Measurements from ENCODE around the gene KIAA0232. TPM values are rescaled to one million over a fixed set of nuclear protein-coding genes. Genes with fewer than 3 reads are reported as not detected.

The KIAA0232 gene
- total RNA-seq, 4 donors from 2014 or later: 39.4 to 66.6 (median 47.1) TPM

DNA sequence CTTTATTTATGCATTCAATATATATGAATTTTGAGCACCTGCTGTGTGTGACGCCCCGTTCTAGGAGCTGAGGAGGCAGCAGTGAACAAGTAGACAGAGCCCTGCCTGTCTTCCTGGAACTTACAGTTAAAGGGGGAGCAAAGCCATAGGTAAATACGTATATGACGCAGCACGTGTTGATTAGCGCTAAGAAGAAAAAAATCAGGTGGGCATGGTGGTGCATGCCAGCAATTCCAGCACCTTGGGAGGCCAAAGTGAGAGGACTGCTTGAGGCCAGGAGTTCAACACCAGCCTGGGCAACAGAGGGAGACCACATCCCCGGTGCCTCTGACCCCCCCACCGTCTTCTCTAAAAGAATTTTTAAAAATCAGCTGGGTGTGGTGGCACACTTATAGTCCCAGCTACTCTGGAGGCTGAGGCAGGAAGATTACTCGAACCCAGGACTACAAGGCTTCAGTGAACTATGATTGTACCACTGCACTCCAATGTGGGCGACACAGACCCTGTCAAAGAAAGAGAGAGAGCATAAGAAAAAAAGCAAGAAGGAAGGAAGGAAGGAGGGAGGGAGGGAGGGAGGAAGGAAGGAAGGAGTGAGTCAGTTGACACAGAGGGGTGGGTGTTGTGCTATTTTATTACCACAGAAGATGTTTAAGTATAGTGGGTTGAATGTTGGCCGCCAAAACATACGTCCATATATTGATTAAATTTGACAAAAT is 5.4 kb upstream of the KIAA0232 start:
- Histone ChIP-seq H3K4me3 (no peak overlapping the region), H3K9me3 (no peaks in the 10 kb centered on the region), H3K27me3 (peaks cover 7% of the 10 kb centered on the region), H3K4me1 (peaks cover 0 to 21% (median 0%) of the 10 kb centered on the region in 3 donors), H3K36me3 (no peaks in the 10 kb centered on the region), H3K27ac (no peak overlapping the region)
- WGBS, 2 donors (ENCODE audit: low coverage in 1 of 2): 68 to 69% methylated on average over 8 of the region's 12 CpGs
- TF ChIP-seq POLR2AphosphoS5 (IDR thresholded peaks at IDR 0.05) (no peak), EP300 (IDR thresholded peaks at IDR 0.05) (no peak), POLR2A (IDR thresholded peaks at IDR 0.05) (no peak)
- TF ChIP-seq, protein P1, sequence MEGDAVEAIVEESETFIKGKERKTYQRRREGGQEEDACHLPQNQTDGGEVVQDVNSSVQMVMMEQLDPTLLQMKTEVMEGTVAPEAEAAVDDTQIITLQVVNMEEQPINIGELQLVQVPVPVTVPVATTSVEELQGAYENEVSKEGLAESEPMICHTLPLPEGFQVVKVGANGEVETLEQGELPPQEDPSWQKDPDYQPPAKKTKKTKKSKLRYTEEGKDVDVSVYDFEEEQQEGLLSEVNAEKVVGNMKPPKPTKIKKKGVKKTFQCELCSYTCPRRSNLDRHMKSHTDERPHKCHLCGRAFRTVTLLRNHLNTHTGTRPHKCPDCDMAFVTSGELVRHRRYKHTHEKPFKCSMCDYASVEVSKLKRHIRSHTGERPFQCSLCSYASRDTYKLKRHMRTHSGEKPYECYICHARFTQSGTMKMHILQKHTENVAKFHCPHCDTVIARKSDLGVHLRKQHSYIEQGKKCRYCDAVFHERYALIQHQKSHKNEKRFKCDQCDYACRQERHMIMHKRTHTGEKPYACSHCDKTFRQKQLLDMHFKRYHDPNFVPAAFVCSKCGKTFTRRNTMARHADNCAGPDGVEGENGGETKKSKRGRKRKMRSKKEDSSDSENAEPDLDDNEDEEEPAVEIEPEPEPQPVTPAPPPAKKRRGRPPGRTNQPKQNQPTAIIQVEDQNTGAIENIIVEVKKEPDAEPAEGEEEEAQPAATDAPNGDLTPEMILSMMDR (IDR thresholded peaks at IDR 0.05): no peak
- no peak for ATAC-seq

DNA sequence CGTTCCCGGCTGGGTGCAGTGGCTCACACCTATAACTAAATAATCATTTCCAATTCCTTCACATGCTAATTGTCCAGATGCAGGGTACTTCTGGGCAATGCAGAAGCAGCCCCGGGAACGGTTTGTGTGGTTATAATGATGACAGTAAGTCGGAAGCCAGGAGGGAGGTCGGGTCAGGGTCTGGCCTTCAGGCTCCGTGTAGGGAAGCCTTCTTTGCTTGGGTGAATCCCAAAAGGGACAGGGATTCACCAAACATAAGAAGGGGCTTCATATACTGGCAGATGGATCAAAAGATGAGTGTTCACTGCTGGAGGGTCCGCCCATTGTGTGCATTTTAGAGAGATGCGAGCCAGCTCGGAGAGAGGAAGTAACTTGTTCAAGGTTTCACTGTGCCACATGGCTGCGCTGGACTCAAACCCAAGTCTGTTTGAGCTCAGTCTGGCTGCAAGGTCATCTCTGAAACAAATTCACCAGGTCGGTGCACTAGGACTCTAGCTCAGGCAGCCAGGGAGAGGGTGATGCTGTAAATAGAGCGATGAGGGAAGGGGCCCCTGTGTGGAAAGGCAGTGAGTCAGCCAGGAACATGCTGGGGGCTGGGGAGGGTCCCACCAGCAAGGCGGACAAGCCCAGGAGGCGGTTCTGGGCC is 4.8 kb upstream of the KIAA0232 start:
- Histone ChIP-seq H3K36me3 (no peaks in the 10 kb centered on the region), H3K4me1 (peaks cover 0 to 14% (median 0%) of the 10 kb centered on the region in 3 donors), H3K27ac (no peak overlapping the region), H3K27me3 (peaks cover 7% of the 10 kb centered on the region), H3K4me3 (no peak overlapping the region), H3K9me3 (no peaks in the 10 kb centered on the region)
- WGBS, 2 donors (ENCODE audit: low coverage in 1 of 2): 63 to 85% methylated on average over 10 to 14 of the region's 15 CpGs
- ATAC-seq: no peak
- TF ChIP-seq POLR2A (IDR thresholded peaks at IDR 0.05) (no peak), EP300 (IDR thresholded peaks at IDR 0.05) (no peak), POLR2AphosphoS5 (IDR thresholded peaks at IDR 0.05) (no peak)
- TF ChIP-seq, protein P1 (IDR thresholded peaks at IDR 0.05): no peak

DNA sequence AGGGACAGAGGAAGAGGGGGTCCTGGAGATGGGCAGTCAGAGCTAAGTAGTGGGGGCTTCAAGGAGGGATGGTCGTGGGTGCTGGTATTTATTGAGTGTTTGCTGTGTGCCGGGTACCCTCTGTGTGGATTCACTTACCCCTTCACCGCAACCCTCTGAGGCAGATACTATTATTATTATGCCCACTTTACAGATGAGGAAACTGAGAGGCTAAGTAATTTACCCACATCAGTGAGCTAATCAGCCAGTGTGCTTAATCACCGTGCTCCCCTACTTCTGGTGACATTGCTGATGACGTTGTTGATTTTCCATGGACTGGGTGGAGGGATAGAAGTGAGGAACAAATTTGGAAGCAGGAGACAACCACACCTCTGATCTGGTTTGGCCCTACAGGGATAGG is 4.1 kb upstream of the KIAA0232 start:
- TF ChIP-seq POLR2AphosphoS5 (IDR thresholded peaks at IDR 0.05): no peak
- TF ChIP-seq EP300 (IDR thresholded peaks at IDR 0.05): no peak
- TF ChIP-seq, protein P1 (IDR thresholded peaks at IDR 0.05): no peak
- TF ChIP-seq POLR2A (IDR thresholded peaks at IDR 0.05): no peak
- ATAC-seq: no peak
- WGBS, 2 donors (ENCODE audit: low coverage in 1 of 2): 91 to 92% methylated on average over 4 to 5 of the region's 5 CpGs
- Histone ChIP-seq H3K4me1 (peaks cover 0 to 8% (median 0%) of the 10 kb centered on the region in 3 donors), H3K27ac (no peak overlapping the region), H3K36me3 (no peaks in the 10 kb centered on the region), H3K27me3 (peaks cover 7% of the 10 kb centered on the region), H3K4me3 (no peak overlapping the region), H3K9me3 (no peaks in the 10 kb centered on the region)

DNA sequence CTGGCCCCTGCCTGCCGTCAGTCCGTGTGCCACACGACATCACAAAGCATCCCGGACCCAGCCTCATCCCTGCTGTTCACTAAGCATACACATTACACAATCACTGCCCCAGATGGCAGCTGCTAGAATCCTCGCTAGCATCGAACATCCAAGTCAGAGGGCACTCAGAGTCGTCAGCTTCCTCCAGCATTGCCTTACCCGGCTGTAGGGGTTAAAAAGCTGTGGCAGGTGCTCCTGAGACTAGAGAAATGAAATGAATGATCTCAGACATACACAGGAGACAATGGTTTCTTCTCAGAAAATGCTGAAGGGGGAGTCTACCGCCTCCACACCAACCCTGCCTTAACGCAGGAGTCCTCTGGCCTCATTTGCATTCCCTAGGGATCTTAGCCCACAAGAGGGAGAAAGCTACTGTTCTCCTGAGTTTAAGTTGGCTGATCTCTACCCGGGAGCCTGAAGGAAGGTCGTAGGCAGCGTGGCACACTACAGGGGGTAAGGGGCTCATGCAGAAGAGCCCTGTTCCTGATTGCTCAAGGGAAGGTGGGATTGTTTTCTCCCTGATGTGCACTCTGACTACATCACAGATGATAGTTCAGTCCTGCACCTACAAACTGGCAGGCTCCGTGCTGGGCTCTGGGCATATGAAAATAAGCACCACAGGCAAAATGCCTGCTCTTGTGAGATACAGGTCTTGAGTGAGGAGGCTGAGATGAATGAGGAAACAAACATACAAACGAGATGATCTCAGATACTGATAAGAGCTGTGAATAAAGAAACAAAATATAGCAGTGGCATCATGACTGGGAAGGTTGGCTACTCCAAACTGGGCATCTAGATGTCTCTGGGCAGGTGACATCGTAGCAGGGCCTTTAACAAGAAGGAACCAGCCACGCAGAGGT is 2.6 kb upstream of the KIAA0232 start:
- Histone ChIP-seq H3K36me3 (no peaks in the 10 kb centered on the region), H3K4me1 (peaks cover 0 to 21% (median 4%) of the 10 kb centered on the region in 3 donors), H3K27ac (no peak overlapping the region), H3K9me3 (no peaks in the 10 kb centered on the region), H3K4me3 (no peak overlapping the region), H3K27me3 (peaks cover 7% of the 10 kb centered on the region)
- no peak for TF ChIP-seq POLR2A (IDR thresholded peaks at IDR 0.05)
- no peak for TF ChIP-seq POLR2AphosphoS5 (IDR thresholded peaks at IDR 0.05)
- no peak for TF ChIP-seq EP300 (IDR thresholded peaks at IDR 0.05)
- TF ChIP-seq, protein P1 (IDR thresholded peaks at IDR 0.05): no peak
- WGBS, 2 donors (ENCODE audit: low coverage in 1 of 2): 65 to 67% methylated on average over 6 to 11 of the region's 17 CpGs
- no peak for ATAC-seq

Measured in gastroesophageal sphincter (tissue), 4 donors.